ENCODE data around the gene FBXL4.

The FBXL4 gene

DNA sequence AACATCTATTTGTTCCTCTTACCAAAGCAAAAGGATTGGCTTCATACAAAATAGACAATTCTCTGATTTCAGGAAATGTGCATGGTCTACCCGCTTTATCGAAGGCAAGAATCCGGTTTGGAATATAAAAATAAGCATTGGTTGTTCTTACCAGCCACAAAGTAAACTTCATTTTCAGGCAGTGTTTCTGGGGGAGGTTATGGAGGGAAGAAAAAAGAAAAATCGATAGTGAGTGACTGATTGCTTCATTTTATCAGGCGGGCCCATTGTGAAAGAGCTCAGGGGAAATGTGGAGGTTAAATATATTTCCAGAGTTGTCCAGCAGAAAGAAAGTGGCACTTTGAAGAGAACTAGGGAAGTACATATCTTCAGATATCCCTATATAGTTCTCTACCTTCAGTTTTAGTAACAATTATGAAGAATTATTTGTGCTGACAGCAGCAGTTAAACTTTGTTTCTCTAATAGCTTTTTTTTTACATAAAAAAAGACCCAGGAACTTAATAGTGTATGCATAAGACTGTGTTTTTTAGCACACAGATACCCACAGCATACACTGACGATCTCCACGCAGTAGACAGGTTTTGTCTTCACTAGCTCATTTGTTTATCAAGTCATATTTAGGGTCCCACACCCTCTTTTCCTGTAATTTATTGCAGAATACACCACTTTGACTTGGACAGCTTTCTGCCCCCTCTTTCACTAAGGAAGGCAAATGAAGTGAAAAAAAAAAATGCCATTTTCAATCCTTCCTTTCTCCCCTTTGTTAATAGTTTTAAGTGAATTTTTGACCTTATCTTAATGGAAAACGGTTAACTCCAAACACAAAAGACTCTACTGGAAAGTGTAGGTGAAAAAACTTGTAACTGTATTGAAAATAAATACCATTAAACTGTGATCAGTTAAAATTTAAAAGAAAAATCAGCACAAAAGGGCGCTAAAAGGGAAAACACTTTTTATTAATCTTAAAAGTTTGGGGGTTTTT lies 110.5 kb downstream of the FBXL4 start:
- DNase-seq, result no peak

DNA sequence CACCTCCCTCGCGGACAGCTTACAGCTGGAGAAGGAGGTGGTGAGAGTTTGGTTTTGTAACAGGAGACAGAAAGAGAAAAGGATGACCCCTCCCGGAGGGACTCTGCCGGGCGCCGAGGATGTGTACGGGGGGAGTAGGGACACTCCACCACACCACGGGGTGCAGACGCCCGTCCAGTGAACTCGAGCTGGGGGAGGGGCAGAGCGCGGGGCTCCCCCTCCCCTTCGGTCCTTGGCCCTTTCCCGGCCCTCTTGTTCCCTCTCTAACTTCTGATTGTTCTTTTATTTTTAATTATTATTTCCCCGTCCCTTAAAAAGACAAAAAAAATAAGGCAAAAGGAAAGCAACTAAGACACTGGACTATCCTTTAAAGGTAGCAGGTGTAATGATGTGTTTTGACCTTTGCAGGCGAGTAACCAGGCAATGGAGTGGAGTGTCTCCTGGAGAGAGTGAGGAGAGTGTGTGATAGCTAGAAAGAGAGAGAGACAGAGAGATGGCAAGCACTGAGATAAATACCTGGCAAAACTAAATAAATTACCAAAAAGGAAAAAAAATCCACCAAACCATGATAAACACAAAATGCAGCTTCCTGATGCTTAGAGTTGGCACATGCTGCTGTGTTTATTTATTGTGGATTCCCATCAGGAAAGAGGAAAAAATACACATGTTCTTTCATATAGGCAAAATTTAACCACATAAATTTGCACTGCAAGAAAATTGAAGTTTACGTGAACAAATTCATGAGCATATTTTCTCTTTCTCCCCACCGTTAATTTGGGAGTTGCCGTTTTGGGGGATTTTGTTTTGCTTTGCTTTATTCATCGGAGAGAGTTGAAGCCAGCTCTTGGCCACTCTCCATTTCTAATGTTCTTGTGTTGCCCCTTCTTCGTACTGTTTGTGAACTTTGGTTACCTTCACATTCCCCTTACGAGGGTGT lies 111.5 kb downstream of the FBXL4 start:
- no peak for DNase-seq

GRCh38 chr6:98835149-98836024 lies 112.4 kb downstream of the FBXL4 start:
- no peak for DNase-seq

- DNase-seq, result no peak
These were observed 113.4 kb downstream of the FBXL4 start, which contains the start of gene POU3F2 for GRCh38 chr6:98834060-98835031. Gene POU3F2, plus strand, starts transcription at chr6:98834574. Its CDS starts 300 bp downstream, at chr6:98834874.

DNA sequence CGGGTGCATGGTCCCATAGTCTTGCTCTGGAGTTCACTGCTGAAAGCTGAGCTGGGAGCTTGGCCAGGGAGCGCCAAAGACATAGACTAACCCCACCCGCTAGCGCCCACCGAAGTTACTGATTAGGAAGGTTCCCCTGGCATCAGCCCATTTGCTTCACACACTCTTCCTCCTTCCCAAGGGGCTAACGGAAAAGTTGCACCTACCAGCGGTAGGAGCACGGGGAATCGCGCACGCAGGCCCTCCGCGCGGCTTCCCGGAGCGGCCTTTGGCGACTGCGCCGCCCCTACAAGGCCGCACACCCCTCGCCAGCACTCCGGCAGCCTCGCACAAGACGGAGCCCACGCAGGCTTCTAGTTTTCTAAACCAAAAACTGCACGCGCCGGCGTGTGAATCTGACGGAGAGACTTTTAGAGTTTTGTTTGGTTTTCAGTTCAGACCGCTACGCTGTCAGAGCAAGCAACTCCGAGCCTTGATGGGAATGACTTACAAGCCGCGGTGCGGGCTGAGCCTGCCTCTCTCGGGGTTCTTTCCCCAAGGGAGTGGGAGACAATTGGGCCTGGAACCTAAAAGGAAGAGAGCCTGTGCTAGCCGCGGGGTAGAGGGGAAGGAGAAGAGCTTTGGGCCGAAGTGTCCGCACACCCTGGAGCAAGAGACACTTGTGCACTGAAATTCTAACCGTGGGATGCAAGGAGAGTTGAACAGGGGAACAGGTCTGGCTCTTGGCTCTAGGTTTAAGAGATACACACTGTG lies 114.3 kb downstream of the FBXL4 start:
- no peak for DNase-seq

DNA sequence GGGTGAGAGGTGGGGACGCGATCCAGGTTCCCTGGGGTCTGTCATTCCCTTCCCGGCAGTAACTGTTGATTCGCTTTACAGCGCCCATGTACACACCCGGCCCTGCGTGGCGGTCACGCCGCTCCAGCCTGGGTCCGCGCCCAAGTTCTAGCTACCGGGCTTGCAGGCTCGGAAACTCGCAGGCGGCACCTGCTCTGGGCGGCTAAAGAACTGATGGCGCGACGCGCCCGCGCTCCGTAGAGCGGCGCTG lies 114.8 kb downstream of the FBXL4 start:
- DNase-seq, result no peak

DNA sequence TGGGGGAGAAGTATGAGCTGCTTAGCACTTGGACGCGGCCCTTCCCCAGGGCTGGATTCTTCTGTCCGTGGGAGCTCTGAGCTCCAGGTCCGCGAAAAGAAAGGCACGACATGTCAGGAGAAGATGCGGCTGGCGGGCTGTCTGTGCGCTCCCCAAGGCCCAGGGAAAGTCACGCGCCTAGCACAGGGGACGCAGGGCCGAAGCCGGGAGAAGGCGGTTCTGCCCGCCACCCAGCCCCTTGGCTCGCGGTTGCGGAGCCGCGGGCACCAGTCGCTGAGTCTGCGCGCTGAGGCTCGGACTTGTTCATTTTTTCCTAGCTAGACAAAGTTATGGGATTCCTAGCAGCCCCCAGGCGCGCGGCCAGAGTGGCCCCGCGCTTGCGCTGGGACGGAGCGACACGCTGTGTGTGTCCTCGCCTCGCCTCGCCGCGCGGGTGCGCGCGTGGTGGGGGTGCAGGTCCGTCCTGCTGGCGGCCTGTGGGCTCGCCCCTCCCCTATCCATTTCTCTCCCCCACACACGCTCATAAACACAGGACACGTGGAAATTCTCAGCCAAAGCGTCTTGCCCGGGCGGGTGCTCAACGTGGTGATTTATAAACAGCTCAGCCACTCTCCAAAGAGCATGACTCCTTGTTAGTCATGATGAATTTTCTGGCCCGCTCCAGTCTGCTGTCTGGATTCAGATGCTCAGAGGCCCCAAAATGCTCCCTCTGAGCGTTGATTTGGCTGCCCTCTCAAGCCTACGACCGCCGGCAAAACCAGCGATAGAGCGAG lies 115.3 kb downstream of the FBXL4 start:
- DNase-seq, result no peak

DNA sequence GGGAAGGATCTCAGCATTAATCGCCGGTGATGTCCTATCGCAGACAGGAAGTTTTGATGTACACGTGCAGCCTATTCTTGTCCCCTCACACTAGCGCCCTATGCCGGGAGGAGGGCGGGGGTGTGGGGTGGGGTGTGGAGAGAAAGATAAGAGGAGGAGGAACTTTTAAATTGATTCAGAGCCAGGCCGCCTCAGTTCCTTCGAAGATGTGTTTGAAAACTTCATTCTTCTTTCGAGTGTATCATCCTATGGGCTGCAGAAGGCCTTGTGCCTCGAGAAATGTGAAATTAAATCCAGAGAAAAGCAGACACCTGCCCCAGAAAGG lies 115.8 kb downstream of the FBXL4 start:
- DNase-seq, result no peak

GRCh38 chr6:98831057-98831958 lies 116.4 kb downstream of the FBXL4 start:
- DNase-seq, result no peak

DNA sequence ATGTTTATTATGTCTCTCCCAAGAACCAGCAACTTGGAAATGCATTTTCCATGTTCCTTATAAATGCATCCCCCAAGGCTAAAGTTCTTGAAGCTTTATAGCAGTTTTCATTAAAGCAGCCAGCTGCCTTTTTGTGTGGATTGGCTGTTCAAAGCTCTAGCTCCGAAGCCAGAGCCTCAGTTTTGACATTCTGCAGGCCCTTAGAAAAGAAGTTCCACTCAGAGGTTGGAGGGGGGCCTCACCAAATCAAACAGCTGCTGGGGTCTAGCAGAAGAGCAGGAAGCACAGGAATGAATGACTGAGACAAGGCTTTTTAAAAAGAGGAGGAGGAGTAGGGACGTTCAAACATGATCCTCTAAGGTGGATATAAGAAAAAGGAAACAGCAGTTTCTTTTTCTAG lies 117.6 kb downstream of the FBXL4 start:
- DNase-seq, result no peak

DNA sequence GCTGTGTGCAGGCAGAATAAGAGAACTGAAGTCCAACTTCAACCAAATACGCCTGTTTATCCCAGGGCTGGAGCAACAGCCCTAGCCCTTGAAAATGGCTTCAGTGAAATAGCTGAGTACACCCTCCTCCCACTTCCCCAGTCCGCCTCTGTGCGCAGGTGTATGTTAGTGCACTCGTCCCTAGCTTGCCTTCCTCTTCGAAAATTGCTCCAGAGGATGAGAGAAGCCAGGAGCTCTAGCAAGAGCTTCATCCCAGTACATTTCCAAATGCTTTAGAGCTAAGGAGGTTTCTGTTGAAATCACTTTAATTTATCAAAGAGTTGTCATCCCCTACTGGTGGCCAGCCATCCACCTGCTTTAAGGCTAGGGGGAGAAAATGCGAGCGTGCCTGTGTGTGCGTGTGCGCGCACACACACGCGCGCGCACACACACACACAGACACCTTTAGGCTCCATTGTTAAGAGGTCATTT lies 118.8 kb downstream of the FBXL4 start:
- DNase-seq, result no peak

GRCh38 chr6:98828211-98828788 lies 119.4 kb downstream of the FBXL4 start:
- DNase-seq, result no peak

DNA sequence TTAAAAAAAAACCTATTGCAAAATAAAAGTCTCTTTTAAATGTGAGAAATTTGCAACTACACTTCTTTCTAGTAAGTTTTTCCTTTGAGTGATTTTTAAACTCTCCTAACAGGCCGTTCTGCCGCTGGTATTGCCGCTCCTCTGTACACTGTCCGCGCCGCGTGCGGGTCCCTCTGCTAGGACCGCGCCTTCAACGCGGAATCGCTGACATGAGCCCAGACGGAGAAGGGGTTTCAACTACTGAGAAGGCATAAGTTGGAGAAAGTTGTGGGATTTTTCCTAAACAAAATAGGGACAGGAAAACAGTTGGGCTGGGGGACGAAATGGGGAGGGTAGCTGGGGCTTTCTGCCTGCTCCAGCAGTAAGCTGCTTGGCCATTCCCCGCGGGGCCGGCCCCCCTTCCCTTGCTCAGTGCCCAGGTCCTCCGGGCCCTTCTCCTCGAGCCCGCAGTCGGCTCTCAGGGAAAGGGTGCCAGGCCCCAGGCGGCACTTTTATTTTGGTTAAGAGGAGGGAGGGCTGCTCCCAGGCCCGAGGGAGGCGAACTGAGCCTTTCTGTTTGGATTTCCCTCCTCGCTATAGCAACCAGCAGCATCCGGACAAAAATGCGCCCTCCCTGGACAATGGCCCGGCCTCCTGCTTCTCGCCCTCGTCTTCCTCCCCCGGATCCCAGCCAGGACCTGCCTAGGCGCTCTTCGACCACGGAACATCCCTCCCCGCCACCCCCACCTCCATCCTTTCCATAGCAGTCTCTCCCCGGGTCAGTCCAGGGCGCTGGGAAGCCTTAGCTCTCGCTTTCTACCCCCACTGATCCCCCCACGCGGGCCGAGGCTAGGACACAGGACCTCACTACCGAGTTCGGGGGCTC lies 120.2 kb downstream of the FBXL4 start:
- DNase-seq, result no peak

GRCh38 chr6:98825600-98826230 lies 122.0 kb downstream of the FBXL4 start:
- DNase-seq, result no peak

- no peak for DNase-seq
These were observed 122.7 kb downstream of the FBXL4 start for GRCh38 chr6:98824902-98825599.

Data from bone marrow (tissue), 2 donors.